ENCODE results near the gene BCAP29.

Gene BCAP29

DNA sequence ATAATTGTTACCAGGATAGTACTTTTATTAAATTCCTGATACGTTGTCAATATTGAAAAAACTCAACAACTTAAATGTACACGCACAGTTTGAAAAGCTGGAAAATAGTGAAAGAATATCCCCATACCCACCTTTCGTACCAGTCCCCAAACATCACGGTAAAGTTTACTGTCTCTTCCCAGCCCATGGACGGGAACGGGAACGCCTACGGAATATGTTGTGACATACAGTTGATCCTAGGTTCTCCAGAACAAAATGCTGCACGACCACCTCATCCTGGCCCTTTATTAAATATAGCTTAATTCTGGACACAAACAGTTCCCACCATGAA lies 527 bp upstream of the BCAP29 start:
- Histone ChIP-seq H3K9me3 (no peaks in the 10 kb centered on the region), H3K4me3 (ENCODE audit: low read depth, low read length) (peak overlapping the region; percentile 88), H3K27me3 (no peaks in the 10 kb centered on the region), H3K36me3 (no peaks in the 10 kb centered on the region; the same call in 1 of the 2 replicates), H3K4me1 (no peaks in the 10 kb centered on the region; the same call in 1 of the 2 replicates)
- TF ChIP-seq, protein P1, sequence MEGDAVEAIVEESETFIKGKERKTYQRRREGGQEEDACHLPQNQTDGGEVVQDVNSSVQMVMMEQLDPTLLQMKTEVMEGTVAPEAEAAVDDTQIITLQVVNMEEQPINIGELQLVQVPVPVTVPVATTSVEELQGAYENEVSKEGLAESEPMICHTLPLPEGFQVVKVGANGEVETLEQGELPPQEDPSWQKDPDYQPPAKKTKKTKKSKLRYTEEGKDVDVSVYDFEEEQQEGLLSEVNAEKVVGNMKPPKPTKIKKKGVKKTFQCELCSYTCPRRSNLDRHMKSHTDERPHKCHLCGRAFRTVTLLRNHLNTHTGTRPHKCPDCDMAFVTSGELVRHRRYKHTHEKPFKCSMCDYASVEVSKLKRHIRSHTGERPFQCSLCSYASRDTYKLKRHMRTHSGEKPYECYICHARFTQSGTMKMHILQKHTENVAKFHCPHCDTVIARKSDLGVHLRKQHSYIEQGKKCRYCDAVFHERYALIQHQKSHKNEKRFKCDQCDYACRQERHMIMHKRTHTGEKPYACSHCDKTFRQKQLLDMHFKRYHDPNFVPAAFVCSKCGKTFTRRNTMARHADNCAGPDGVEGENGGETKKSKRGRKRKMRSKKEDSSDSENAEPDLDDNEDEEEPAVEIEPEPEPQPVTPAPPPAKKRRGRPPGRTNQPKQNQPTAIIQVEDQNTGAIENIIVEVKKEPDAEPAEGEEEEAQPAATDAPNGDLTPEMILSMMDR (IDR thresholded peaks at IDR 0.05; ENCODE audit: low read depth, low read length) = no peak
- no peak for DNase-seq

DNA sequence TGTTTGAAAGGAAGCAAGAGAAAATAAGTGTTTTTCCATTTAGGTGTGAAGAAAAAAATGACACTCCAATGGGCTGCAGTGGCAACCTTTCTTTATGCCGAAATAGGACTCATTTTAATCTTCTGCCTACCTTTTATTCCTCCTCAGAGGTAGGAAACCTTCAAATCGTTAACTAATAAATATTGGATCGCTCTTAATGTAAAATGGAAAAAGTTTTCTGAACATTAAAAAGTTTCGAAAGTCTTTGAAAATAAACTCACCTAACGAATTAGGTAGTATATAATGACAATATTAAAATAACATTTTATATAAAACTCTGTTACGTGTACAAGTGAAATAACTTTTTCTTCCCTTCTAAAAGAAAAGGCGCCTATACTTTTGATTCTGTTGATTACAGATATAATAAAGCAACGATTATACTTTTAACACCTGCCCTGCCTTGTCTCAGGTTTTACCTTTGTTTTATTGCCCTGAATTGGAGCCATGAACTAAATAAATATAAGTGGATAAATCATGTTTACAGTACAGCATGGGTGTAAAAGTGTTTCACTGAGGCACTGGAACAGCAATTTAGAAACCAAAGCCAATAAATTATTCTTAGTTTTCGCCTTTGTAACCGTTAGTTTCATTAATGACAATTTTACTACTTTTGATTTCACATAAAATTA lies 804 bp downstream of the BCAP29 start:
- Histone ChIP-seq H3K36me3 (no peaks in the 10 kb centered on the region; the same call in 1 of the 2 replicates), H3K27me3 (no peaks in the 10 kb centered on the region), H3K4me1 (no peaks in the 10 kb centered on the region; the same call in 1 of the 2 replicates), H3K9me3 (no peaks in the 10 kb centered on the region), H3K4me3 (ENCODE audit: low read depth, low read length) (peak overlapping the region; percentile 88)
- TF ChIP-seq, protein P1 (IDR thresholded peaks at IDR 0.05; ENCODE audit: low read depth, low read length) = no peak
- DNase-seq = no peak

DNA sequence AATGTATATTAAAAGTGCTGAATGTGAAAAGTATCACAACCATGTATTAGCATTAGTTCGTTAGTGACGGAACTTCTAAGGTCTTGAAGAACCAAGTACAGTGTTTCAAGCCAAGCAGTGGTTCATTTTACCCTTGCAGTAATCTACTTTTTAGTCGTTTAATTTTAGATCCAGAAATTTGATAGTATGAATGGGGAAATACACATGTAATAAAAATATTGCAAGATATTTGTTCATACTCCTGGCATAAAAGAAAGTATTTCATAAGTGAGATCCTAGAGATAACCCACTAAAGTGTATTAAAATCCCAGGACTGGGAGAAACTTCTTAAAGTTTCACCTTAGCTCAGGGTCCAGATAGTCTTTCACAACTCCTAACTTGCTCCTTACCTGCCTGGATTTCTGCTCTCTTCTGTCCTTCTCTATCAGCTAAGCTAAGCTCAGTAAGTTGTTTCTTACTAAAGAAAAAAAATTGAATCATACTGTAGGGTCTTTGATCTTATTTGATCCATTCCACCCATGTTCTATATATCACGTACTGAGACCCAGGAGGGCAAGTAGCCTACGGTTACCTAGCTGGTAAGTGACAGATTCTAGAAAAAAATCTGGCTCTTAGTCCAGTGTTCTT lies 1.5 kb downstream of the BCAP29 start:
- DNase-seq = no peak
- Histone ChIP-seq H3K27me3 (no peaks in the 10 kb centered on the region), H3K36me3 (no peaks in the 10 kb centered on the region), H3K4me1 (no peaks in the 10 kb centered on the region; the same call in 1 of the 2 replicates), H3K4me3 (ENCODE audit: low read depth, low read length) (no peak overlapping the region; the same call in 1 of the 2 replicates), H3K9me3 (no peaks in the 10 kb centered on the region)
- TF ChIP-seq, protein P1 (IDR thresholded peaks at IDR 0.05; ENCODE audit: low read depth, low read length) = no peak

DNA sequence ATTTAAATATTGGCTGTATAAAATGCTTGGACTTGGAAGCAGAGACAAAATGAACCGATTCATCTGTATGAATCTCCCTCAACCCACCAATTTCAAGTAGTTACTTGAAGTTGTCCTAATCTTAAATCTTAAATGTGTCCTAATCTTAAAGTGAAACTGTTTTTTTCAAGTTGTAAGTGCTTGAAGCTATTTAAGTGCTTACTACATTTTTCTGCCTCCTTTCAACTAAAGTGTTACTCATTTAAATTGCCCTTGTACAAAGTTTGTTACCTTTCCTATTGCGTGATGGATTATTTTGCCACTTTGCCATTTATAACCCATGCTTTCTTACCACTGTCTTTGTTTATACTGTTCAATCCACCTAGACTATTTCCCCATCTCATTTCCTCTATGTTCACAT lies 2.8 kb downstream of the BCAP29 start:
- H3K4me3 ChIP-seq (ENCODE audit: low read depth, low read length) = no peak overlapping the region
- H3K9me3 ChIP-seq = no peaks in the 10 kb centered on the region
- TF ChIP-seq, protein P1 (IDR thresholded peaks at IDR 0.05; ENCODE audit: low read depth, low read length) = no peak
- H3K36me3 ChIP-seq = no peaks in the 10 kb centered on the region
- no peaks in the 10 kb centered on the region; the same call in 1 of the 2 replicates for H3K4me1 ChIP-seq
- no peaks in the 10 kb centered on the region for H3K27me3 ChIP-seq
- no peak for DNase-seq

DNA sequence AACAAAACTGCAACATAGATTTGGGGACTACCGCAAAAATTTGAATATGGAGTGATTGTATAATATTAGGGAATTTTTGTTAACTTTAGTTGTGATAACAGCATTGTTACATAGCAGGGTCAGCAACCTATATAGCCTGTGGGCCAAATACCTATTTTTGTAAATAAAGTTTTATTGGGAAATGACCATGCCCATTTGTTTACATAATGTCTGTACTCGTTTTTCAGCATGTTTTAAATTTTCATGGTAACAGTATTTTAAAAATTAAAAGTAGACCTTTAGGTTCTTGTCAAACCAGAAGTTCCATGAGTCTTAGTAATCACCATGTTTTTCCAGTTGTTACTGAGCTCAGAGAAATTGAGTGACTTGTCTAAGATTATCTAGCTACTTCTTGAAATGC lies 4.7 kb downstream of the BCAP29 start:
- Histone ChIP-seq H3K4me1 (no peaks in the 10 kb centered on the region; the same call in 1 of the 2 replicates), H3K9me3 (no peaks in the 10 kb centered on the region), H3K36me3 (no peaks in the 10 kb centered on the region), H3K4me3 (ENCODE audit: low read depth, low read length) (no peak overlapping the region), H3K27me3 (no peaks in the 10 kb centered on the region)
- DNase-seq = no peak
- TF ChIP-seq, protein P1 (IDR thresholded peaks at IDR 0.05; ENCODE audit: low read depth, low read length) = no peak

DNA sequence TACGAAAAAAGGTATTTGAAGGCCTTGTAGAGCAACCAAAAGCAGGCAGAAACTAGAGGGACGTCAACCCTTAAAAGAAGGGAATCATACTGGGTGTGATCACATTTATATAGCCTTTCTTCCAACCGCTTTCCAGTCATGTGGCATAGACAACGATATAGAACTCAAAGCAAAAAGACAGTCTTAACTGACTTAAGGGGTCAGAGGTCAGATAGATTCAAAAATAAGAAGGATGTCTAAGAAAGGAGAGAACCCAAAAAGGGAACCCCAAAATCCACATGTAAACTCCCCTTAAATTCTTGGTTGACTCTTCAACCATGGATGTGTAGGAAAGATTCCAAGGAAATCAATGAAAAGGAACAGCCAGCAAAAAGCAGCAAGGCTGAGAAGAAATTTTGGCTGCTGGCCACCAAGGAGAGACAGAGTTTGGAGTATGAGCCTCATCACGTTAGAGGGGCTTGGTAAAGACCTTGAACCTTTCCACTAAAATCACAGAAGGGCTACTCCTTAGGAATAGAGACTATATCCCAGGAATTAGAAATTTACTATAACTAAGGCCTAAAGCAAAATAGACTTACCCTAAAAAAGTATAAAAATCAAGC lies 8.6 kb downstream of the BCAP29 start:
- DNase-seq = no peak
- TF ChIP-seq, protein P1 (IDR thresholded peaks at IDR 0.05; ENCODE audit: low read depth, low read length) = no peak
- Histone ChIP-seq H3K4me1 (no peaks in the 10 kb centered on the region), H3K27me3 (no peaks in the 10 kb centered on the region), H3K9me3 (no peaks in the 10 kb centered on the region), H3K4me3 (ENCODE audit: low read depth, low read length) (no peak overlapping the region), H3K36me3 (no peaks in the 10 kb centered on the region)

Data from BE2C (cell line).